GM10847 (cell line): ENCODE measurements around the gene TPI1.

Experiments
- POLR2A ChIP-seq: IDR thresholded peaks from 2 replicates; pipeline ENCODE4 v1.6.1; 2011; ENCODE audit not compliant: insufficient read length; ENCODE audit errors: extremely low read depth

TPI1 gene

GRCh38 chr12:6826734-6827436, 40.4 kb upstream of the TPI1 start:
- no peak for TF ChIP-seq POLR2A

GRCh38 chr12:6827437-6827911, 39.9 kb upstream of the TPI1 start:
- no peak for TF ChIP-seq POLR2A

- no peak for TF ChIP-seq POLR2A
Measured at GRCh38 chr12:6827982-6828780, 39.1 kb upstream of the TPI1 start, which contains the start of gene P3H3. P3H3 (plus strand) TSS chr12:6828407; CDS start chr12:6828441, 34 bp downstream.

- no peak for TF ChIP-seq POLR2A
Measured at GRCh38 chr12:6828781-6829535, 38.4 kb upstream of the TPI1 start.

GRCh38 chr12:6829536-6830220, 37.7 kb upstream of the TPI1 start:
- TF ChIP-seq POLR2A, result no peak

GRCh38 chr12:6830286-6830890, 36.9 kb upstream of the TPI1 start:
- no peak for TF ChIP-seq POLR2A

GRCh38 chr12:6830999-6831398, 36.3 kb upstream of the TPI1 start:
- no peak for TF ChIP-seq POLR2A

GRCh38 chr12:6831450-6831995, 35.8 kb upstream of the TPI1 start:
- no peak for TF ChIP-seq POLR2A

- no peak for TF ChIP-seq POLR2A
Measured at GRCh38 chr12:6832125-6832524, 35.2 kb upstream of the TPI1 start.

GRCh38 chr12:6833189-6833890, 34.0 kb upstream of the TPI1 start:
- no peak for TF ChIP-seq POLR2A

GRCh38 chr12:6834254-6834653, 33.1 kb upstream of the TPI1 start:
- TF ChIP-seq POLR2A, result no peak

GRCh38 chr12:6834873-6835272, 32.5 kb upstream of the TPI1 start:
- no peak for TF ChIP-seq POLR2A

- no peak for TF ChIP-seq POLR2A
Measured at GRCh38 chr12:6836851-6837250, 30.5 kb upstream of the TPI1 start.
